Fibroblast of lung (primary cell): ENCODE measurements around the gene S1PR5.

Source experiments
- EZH2 ChIP-seq: IDR thresholded peaks from 2 replicates; pipeline ENCODE4 v1.5.1; 2012; ENCODE audit warnings: low read length, control low read depth, mild to moderate bottlenecking; ENCODE audit errors: missing control alignments
- TF ChIP-seq, protein P1 (sequence below), 2 donors: IDR thresholded peaks in 1 of 2; conservative IDR thresholded peaks in 1 of 2; 1 replicate in 1 of 2; 2 replicates in 1 of 2; pipeline ENCODE4 v1.5.1; 2011 to 2012; ENCODE audit warnings: low read length in 2 of 2, control low read depth in 1 of 2, inconsistent platforms in 1 of 2, low read depth in 1 of 2, mild to moderate bottlenecking in 1 of 2

DNA sequence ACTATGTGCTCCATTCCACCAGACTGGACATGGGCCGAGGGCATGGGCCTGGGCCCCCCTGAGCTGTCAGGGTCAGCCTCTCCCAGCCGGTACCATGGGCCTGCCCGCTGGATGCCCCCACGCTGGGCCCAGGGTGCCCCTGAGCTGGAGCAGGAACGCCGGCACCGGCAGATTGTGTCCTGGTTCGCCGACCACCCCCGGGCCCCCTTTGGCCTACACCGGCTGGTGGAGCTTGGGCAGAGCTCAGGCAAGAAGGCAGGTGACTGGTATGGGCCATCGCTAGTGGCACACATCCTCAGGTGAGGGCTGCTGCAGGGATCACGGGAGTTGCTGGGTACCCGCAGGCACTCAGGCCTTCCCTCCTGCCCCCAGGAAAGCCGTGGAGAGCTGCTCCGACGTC is 29.6 kb upstream of the S1PR5 start:
- TF ChIP-seq, protein P1, sequence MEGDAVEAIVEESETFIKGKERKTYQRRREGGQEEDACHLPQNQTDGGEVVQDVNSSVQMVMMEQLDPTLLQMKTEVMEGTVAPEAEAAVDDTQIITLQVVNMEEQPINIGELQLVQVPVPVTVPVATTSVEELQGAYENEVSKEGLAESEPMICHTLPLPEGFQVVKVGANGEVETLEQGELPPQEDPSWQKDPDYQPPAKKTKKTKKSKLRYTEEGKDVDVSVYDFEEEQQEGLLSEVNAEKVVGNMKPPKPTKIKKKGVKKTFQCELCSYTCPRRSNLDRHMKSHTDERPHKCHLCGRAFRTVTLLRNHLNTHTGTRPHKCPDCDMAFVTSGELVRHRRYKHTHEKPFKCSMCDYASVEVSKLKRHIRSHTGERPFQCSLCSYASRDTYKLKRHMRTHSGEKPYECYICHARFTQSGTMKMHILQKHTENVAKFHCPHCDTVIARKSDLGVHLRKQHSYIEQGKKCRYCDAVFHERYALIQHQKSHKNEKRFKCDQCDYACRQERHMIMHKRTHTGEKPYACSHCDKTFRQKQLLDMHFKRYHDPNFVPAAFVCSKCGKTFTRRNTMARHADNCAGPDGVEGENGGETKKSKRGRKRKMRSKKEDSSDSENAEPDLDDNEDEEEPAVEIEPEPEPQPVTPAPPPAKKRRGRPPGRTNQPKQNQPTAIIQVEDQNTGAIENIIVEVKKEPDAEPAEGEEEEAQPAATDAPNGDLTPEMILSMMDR (conservative IDR thresholded peaks at IDR 0.05 in 1 of 2, IDR thresholded peaks at IDR 0.05 in 1 of 2; ENCODE audit: low read depth in 1 of 2, low read length in 2 of 2) = no peak
- no peak for TF ChIP-seq EZH2
